Activated T-helper 1 cell treated with anti-CD3 and anti-CD28 coated beads, Interleukin-2, amount 50 U/mL, for 16 hours (primary cell): ENCODE results near the gene BTBD9.

Experiments
- DNase-seq, 2 donors: peaks; one replicate each; pipeline ENCODE4 v3.0.0-alpha.2; 2020; ENCODE audit warnings: low read depth in 1 of 2, low spot score in 1 of 2

The BTBD9 gene

DNA sequence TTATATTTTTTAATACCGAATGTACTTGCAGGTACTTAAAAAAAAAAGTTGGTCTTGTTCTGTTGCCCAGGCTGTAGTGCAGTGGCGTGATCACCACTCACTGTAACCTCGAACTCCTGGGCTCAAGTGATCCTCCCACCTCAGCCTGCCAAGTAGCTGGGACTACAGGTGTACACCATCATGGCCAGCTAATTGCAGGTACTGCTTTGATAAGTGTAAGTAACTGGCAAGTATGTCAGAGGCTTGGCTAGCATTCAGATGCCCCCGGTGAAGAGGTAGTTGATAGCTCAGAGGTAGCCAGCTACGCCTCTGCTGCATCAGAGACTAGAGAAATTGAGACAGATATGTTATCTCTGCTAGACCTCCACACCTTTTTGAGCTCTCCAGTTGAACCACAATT lies 40.5 kb downstream of the BTBD9 start:
- DNase-seq: no peak

DNA sequence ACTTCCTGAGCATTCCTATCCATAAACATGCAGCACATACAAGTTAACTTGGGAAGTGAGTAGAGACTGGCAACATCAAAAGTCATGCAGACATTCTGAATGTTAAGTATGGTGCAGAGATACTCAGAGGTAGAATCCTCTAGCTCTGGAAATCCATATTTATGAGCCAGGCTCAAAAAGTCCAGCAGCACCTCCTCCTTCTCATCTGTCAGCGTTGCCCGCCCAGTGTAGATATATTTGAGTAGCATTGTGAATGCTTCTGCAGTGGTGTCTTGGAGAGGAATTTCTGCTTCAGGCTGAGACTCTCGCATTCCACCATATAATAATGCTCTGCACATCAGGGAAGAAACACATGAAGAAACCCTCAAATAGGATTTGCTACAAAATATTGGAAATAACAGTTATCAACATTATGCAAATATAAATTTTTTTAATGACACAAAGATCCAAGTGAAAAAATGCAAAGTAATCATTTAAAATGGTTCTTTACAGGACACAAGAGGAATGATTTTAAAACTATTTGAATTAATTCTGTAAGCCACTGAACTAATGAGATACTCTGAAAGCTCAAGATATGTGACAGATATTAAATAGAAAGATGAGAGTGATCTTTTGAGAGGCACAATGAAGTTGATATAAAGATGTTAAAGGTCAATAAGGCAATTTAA lies 45.6 kb downstream of the BTBD9 start:
- no peak for DNase-seq

DNA sequence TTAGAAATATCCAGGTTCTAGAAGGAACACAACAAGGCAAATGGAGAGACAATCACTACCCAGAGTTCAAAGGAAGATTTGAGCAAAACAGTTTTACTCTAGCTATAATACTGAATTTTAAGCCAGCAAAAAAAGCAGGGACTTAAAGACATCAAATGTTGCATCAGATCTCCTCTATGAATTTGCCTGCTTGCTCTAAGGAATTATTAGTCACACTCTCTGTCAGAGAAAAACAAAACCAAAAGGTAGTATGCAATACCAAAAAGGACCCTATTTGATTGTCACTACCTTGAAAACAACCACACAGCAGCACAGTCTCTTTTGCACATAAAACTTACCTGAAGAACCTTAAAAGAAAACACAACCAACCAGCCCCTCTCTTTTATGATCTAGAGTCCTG lies 46.3 kb downstream of the BTBD9 start:
- DNase-seq: no peak

DNA sequence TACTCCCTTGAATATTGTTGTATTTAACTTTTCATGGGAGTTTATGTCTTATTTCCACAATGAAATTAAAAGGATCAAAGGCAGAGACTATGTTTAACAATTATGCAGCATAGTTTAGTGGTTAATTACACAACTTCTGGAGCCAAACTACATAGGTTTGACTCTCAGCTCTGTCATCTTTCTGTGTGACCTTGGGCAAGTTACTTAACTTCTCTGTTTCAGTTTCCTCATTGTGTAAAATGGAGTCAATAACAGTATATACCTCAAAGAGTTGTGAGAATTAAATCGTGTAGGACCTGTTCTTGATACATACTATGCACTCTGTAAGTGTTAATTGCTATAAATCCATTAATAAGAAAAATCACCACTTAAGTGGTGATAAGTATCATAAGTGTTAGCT lies 48.3 kb downstream of the BTBD9 start:
- no peak for DNase-seq

DNA sequence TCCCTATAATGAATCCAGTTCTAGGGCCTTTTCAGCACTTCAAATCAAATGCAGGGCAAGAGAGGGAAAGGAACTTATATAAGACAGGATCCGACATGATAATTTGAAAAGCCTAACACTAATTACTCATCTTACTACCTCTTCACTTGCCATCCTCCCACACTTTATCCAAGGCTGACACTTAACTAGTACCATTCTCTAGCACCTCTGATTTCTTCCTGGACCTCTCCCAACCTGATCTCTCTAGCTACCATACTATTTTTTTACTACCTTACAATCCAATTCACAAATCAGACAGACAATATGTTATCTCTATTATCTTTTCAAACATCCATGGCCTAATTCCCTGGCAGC lies 50.4 kb downstream of the BTBD9 start:
- DNase-seq: no peak

DNA sequence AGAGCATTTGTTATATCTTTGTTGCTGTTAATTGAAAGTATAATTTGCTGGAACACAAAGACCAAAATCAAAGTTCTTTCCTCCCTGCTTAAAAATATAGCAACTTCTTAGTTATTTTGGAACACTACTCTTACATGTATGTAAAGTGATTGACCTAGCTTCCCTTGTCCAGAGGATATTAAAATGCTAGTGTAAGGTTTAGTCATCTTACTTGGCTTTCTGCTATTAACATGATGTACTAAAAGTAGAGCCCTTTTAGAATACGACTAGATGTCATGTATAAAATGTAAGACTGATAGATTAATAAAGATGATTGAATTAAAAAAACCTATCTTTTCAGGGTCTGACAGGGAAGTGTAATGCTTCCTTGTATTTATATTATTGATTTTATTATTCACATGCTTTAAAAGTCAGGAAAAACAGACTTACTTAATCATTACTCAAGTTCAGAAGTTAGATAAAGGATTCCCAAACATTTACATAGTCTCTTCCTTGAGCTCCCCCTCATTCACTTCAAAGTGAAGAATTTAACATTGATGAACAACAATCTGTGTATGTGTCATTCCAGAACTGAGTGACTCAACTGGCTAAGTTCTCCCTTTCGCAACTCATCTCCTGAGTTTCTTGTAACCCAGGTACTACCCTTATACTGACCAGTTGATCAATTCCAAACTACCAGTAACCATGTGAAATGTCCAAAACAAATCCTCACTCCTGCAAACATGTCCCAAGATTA lies 50.9 kb downstream of the BTBD9 start:
- DNase-seq: no peak

DNA sequence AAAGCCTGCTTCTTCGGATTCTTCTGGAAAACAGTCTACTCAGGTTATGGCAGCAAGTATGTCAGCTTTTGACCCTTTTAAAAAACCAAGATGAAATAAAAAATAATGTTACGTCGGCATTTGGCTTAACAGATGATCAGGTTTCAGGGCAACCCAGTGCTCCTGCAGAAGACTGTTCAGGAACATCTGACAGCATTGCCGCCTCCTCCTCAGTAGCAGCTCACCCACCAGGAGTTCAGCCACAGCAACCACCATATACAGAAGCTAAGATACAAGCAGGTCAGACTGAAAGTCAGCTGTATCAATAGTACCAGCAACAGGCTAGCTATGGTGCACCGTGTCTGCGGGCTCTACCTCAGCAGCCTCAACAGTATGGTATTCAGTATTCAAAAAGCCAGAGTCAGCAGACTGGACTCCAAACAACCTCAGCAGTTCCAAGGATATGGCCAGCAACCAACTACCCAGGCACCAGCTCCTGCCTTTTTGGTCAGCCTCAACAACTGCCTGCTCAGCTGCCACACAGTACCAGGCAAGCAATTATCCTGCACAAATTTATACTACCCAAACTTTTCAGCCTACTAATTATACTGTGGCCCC lies 51.9 kb downstream of the BTBD9 start:
- DNase-seq: no peak

DNA sequence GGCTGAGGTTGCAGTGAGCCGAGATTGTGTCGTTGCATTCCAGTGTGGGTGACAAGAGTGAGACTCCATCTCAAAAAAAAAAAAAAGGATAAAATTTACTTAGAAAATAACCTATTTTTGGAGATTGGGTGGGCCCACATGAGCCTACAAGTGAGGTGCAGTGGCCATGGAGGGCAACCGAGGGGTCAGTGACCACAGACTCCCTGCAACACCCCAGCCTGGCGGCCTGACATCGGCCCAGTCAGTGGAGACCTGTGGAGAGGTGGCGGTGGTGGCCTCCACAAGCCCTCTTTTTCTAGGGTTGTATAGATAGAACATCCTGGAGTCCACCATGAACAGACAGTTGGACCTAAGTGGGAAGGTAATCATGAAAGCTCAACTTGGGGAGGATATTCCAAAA lies 52.7 kb downstream of the BTBD9 start:
- no peak for DNase-seq

DNA sequence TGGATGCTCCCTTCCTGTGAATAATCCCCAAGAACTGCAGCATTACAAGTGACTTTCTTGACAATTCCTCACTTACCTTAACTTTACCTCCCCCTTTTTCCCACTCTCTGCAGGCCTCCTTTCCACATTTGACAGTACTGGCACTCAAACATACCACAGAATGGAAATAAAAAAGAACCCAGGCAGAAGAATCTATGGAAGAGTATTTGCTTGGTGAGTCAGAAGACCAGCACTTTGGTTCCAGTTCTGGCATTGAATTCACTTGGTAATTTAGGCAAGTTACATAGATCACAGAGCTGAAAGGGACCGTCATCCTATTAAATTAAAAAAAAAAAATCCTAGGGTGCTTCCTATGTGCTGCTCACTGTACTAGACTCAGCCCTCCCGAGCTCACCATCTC lies 55.0 kb downstream of the BTBD9 start:
- DNase-seq: no peak

DNA sequence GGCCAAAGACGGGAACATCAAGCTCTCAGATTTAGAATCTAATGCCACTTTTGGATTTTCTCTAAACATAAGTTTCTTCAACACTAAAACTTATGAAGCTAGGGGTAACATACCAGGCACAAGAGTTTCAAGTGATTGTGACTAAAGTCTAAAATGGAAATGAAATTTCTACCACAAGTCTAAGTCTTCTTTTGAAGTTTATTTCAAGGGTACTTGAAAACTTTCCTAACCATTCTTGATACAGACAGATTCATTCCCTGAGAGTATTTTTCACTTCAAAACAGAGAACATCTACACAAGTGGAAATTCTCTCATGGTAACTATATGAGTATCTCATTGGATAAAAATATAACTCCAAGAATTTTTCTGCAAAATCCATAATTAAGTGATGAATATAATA lies 56.2 kb downstream of the BTBD9 start:
- no peak for DNase-seq

DNA sequence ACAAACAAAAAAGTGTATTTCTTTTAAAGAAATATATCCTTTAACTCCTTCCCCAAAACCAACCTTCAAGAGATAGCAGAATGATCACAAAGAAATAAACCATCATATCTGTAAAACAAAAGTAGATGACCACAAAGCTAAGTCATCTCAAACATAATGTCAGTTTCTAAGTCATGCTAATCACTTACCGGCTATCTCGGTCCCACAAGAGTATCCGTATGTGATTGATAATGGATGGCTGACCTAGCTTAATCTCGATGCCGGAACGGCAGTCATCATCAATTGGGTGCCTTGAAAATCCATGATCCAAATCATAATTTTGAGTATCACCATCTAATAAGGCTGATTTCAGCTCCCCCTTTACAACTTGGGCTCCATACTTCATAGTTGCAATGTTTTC lies 59.7 kb downstream of the BTBD9 start:
- DNase-seq: no peak

DNA sequence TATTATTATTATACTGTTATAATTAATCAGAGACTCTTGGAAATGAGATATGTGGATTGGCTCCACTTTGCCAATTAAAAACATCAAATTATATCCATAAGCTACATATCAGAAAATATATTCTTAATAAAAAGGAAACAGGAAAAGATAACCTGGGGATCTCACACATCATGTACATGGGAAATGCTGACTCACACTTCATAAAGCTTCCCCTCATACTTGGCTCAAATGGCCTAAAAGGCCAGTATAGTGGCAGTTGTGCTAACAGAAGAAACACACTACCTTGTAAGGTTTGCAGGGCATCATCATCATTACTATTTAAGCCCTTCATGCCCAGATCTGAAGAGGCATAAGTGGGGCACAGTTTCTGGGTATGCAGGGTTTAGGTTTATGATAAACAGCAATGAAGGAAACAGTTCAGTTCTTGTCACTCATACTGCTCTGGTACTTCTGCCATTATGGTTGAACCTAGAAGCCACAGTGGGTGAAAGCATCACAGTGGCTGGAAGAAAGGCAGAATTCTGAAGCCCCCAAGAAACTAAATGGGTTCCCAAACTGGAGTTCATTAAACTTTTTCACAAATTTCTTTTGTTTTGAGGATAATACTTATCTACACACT lies 60.6 kb downstream of the BTBD9 start:
- DNase-seq: no peak

DNA sequence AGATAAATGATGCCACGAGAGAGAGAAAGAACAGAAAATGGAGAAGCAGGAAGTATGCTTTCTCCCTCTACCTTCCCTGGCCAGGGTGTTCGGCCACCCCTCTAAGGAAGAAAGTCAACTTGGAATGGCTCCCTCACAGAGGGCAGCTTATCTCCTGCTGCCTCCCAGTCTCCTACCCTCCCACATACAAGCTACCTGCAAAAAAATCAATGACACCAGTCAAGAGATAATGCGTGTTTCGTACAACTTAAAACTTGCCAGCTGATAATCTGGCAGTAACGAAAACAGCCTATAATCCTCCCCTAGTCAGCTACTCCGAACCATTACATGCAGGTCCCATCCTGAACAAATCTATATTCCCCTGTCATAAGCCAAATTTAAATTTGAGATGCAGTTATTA lies 61.7 kb downstream of the BTBD9 start:
- no peak for DNase-seq

DNA sequence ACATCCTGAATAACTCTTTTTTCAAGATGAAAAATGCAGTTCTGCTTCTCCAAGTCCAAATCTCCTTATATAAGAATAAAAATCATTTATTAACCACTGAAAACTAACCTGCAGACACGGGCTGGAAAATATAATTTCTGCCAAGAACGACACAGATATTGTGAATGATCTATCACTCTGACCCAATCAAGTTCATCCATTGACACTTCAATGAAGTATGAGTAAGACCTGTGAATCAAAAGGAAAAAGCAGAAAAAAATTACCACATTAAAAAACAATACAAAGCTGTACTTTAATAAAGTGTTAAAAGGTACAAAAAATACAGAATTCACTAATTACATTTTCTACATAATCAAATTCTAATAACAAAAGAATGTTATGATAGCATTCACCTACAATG lies 62.2 kb downstream of the BTBD9 start:
- DNase-seq: no peak

DNA sequence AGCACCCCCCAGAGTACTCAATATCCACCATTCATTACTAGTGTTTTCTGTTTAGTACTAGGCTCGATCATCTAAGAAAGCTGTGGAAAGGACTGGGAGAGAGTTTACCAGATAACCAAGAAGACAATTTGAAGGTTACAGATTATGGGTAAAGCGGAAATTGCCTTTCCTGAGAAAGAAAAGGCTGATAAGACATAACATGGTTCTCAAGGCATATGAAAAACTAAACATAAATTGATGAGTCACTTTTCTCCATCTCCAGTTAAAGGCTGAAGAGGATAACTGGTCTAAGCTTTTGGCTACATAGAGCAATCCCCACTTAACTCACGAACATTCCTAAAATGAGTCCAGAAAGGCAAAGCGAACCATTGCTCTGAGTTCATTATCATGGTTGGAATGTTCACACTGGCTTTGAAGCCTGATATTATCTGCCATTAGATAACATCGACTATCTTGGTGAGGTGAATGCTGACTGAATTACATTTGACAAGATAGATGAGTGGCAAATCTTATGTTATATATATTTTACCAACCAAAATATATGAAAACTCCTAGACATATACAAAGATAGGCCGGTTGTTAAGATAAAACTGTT lies 65.8 kb downstream of the BTBD9 start:
- no peak for DNase-seq

DNA sequence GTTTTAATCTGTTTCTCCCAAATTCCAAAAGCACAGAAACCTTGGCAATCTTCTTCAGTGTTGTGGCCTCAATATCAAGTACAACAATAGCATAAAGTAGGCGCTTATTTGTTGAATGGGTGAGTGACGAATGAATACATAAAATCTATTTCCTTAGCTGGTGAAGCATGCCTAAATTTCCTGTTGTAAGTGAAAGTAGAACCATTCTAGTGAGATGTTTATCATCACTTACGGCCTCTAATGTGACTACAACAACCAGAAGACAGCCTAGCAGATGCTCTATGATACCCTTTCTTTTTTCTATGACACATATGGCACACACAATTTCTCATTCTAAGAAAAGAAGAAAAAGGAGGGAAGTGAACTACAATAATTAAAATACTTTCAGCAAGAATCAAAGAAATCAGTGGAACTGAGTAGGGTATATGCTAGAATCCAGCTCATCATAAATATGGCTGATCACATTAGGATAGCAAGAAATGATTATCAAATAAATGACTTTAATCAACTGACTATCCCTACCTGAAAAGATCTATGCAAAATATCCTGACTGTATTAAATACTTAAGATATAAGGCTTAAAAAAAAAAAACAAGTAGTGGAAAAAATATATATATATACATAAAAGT lies 67.4 kb downstream of the BTBD9 start:
- DNase-seq: no peak

DNA sequence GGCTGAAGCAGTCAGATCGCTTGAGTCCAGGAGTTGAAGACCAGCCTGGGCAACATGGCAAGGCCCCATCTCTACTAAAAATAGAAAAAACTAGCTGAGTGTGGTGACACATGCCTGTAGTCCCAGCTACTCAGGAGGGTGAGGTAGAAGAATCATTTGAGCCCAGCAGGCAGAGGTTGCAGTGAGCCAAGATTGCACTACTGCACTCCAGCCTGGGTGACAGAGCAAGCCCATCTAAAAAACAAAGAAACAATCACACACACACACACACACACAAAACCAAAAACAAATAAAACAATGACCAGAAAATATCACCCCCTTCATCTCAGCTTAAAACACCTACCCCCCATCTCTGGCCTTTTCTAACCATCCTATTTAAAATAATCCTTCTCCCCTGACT lies 68.0 kb downstream of the BTBD9 start:
- DNase-seq: no peak

DNA sequence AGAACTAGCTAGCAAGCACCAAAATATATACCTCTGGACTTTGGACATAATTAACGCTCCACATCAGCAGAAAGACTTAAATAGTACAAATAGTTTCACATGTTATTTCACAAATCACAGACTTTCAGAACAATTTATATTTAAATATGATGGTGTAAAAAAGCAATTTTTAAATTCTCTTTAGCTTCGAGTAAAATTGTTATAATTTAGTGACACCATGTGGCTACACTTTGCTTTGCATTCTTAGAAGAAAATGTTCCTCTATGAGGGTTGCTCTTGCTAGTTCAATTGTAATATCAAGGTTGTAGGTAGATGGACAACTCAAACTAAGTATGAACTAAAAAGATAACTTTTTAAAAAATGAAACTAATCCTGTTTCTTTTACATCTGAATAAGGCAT lies 69.0 kb downstream of the BTBD9 start:
- DNase-seq: no peak

DNA sequence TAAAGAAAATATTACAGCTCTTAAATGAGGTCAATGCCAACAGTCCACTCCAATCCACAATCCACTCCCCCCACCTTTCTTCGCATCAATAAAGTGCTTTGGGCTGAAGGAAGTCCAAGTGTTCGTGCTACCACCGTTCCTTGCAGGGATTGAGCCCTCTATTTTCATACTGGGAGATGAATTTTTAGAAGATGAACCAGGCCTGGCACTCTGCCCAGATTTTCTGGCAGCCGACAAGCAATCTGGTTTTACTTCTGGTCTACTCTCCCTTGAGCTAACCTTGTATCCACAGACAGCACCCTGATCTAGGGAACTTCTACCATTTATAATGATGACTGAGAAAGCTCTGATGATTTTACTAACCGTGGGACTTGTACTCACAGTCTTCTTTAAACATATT lies 72.3 kb downstream of the BTBD9 start:
- no peak for DNase-seq

DNA sequence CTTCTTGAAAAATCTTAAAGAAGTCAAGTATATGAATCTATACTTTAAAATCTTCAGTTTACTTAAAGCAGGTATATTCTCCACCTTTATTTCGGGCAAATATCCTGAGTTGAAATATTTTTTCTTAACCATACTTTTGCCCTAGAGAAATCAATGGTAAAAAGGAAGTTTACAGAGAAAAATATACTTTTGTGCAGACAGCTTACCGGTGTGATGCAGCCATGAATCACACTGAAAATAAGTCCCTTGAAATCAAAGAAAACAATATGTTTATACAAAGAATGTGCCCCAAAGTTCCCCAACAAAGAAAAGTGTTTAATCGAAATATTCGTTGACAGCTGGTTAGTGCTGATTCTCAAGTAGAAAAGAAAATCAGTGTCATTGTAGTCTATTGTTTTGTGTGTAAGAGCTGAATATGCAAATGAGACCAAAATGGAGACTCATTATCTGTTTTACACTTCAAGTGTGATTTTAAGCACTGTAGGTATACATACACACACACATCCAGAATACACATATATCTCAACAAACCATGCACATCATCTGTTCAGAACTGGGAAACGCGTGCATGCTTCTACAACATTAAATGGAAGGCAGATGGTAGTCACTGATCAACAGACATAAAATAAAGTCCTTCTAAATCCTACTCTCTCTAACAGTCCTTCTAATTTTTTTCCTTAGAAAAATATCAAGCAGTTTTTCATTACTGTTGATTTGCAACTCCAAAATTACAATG lies 73.3 kb downstream of the BTBD9 start:
- no peak for DNase-seq

DNA sequence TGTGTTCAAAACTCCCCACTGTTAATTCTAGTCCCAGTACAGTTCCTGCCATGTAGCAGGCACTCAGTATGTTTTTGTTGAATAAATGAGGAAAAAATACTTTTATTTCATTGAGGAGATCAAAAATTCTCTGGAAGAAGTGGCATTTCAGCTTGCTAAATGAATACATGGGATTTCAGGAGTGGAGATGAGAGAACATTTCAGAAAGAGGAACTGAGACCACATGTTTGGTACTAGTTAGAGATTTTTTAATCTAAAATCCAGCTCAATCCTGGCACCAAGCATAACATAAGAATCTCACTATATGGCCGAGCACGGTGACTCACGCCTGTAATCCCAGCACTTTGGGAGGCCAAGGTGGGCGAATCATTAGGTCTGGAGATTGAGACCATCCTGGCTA lies 75.4 kb downstream of the BTBD9 start:
- DNase-seq: no peak
